ENCODE measurements around the gene TRIM42. TPM values are rescaled to one million over a fixed set of nuclear protein-coding genes. Genes with fewer than 3 reads are reported as not detected.

Gene TRIM42
- polyA plus RNA-seq, 1 donor (not counting 4 experiments of a cell fraction or from before 2014, with no cell fraction given), result not detected

DNA sequence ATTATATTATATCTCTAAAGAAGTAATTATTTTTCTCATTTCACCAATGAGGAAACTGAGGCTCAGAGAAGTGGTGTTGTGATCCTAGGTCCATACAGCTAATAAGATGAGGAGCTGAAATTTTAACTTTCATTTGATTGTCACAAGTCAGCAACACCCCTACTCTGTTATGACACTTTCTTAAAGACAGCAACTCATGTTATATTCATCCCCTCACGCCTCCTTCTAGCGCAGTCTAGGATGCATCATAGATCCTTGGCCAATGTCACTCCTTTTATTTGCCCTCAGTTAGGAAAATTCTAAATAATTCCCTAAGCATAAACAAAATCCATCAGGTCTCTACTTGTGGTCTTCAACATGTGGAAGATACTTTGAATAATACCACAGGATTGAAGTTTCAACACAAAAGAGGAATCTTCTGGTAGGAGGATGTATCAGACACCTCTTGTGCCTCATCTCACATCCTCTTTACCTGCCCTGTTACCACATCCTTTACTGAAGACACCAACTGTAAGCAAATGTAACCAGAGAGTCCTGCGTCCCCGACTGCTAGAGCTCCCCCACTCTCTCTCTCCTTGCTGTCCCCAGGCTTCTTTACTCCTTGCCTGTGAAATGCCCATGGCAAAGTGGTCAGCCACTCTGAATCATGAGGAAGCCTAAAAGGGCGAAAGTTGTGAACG is 53.7 kb downstream of the TRIM42 start:
- no peaks in the 10 kb centered on the region for H3K79me2 ChIP-seq (ENCODE audit: control insufficient read depth, insufficient read depth, low read length)
- FAIRE-seq (no peak), DNase-seq (ENCODE audit: low read depth, low spot score) (no peak)
- H2AFZ ChIP-seq (ENCODE audit: control insufficient read depth, low read length), result no peak overlapping the region
- TF ChIP-seq EZH2 (IDR thresholded peaks at IDR 0.05; ENCODE audit: low read length), result no peak
- TF ChIP-seq, protein P1, sequence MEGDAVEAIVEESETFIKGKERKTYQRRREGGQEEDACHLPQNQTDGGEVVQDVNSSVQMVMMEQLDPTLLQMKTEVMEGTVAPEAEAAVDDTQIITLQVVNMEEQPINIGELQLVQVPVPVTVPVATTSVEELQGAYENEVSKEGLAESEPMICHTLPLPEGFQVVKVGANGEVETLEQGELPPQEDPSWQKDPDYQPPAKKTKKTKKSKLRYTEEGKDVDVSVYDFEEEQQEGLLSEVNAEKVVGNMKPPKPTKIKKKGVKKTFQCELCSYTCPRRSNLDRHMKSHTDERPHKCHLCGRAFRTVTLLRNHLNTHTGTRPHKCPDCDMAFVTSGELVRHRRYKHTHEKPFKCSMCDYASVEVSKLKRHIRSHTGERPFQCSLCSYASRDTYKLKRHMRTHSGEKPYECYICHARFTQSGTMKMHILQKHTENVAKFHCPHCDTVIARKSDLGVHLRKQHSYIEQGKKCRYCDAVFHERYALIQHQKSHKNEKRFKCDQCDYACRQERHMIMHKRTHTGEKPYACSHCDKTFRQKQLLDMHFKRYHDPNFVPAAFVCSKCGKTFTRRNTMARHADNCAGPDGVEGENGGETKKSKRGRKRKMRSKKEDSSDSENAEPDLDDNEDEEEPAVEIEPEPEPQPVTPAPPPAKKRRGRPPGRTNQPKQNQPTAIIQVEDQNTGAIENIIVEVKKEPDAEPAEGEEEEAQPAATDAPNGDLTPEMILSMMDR (optimal IDR thresholded peaks at IDR 0.05 in 1 of 3, IDR thresholded peaks at IDR 0.05 in 1 of 3, conservative IDR thresholded peaks at IDR 0.05 in 1 of 3; ENCODE audit: extremely low read depth in 1 of 3, insufficient read depth in 2 of 3, low read length in 3 of 3), result no peak
- H3K9ac ChIP-seq (ENCODE audit: control insufficient read depth, extremely low read depth, insufficient read depth, low read length), result no peak overlapping the region
- no peaks in the 10 kb centered on the region for H3K36me3 ChIP-seq (ENCODE audit: control insufficient read depth in 2 of 2, extremely low read depth in 1 of 2, insufficient read depth in 2 of 2, low read length in 2 of 2)
- no peaks in the 10 kb centered on the region for H3K27me3 ChIP-seq (ENCODE audit: control insufficient read depth, extremely low read depth, insufficient read depth, low read length)
- H4K20me1 ChIP-seq (ENCODE audit: control insufficient read depth, extremely low read depth, insufficient read depth, low read length), result no peaks in the 10 kb centered on the region
- no peaks in the 10 kb centered on the region for H3K9me3 ChIP-seq (ENCODE audit: control insufficient read depth, low read depth, low read length)
- no peaks in the 10 kb centered on the region for H3K4me1 ChIP-seq (ENCODE audit: control insufficient read depth, extremely low read depth, insufficient read depth, low read length)
- H3K4me3 ChIP-seq (ENCODE audit: control insufficient read depth in 2 of 3, extremely low read depth in 1 of 3, insufficient read depth in 2 of 3, low read depth in 1 of 3, low read length in 3 of 3), result no peak overlapping the region
- dilution Hi-C loops (cut with MboI; ENCODE audit: extremely low pct_ligation_motif_present, low sequenced_read_pairs), result no loop called here
- no peak overlapping the region for H3K4me2 ChIP-seq (ENCODE audit: control insufficient read depth, extremely low read depth, insufficient read depth, low read depth, low read length)
- H3K9me1 ChIP-seq (ENCODE audit: control insufficient read depth, extremely low read depth, insufficient read depth, low read length), result no peaks in the 10 kb centered on the region
- H3K27ac ChIP-seq (ENCODE audit: control insufficient read depth, insufficient read depth, low read length), result no peak overlapping the region

DNA sequence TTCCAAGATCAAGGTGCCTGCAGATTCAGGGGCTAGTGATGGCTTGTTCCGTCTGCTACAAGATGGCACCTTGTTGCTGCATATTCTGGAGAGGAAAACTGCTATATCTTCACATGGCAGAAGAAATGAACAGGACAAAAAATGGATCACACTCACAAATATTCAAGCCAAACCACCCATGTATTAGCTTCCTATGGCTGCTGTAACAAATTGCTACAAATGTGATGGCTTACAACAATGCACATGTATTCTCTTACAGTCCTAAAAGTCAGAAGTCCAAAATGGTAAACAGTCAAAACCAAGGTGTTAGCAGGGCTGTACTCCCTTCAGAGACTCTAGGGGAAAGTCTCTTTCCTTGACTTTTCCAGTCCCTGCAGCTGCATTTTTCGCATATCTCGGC is 55.8 kb downstream of the TRIM42 start:
- Histone ChIP-seq H3K4me1 (ENCODE audit: control insufficient read depth, extremely low read depth, insufficient read depth, low read length) (no peaks in the 10 kb centered on the region), H3K4me2 (ENCODE audit: control insufficient read depth, extremely low read depth, insufficient read depth, low read depth, low read length) (no peak overlapping the region), H3K27me3 (ENCODE audit: control insufficient read depth, extremely low read depth, insufficient read depth, low read length) (no peaks in the 10 kb centered on the region), H3K4me3 (ENCODE audit: control insufficient read depth in 2 of 3, extremely low read depth in 1 of 3, insufficient read depth in 2 of 3, low read depth in 1 of 3, low read length in 3 of 3) (no peak overlapping the region), H3K79me2 (ENCODE audit: control insufficient read depth, insufficient read depth, low read length) (no peaks in the 10 kb centered on the region), H3K9ac (ENCODE audit: control insufficient read depth, extremely low read depth, insufficient read depth, low read length) (no peak overlapping the region), H3K27ac (ENCODE audit: control insufficient read depth, insufficient read depth, low read length) (no peak overlapping the region), H4K20me1 (ENCODE audit: control insufficient read depth, extremely low read depth, insufficient read depth, low read length) (no peaks in the 10 kb centered on the region), H3K9me1 (ENCODE audit: control insufficient read depth, extremely low read depth, insufficient read depth, low read length) (no peaks in the 10 kb centered on the region), H2AFZ (ENCODE audit: control insufficient read depth, low read length) (no peak overlapping the region), H3K36me3 (ENCODE audit: control insufficient read depth in 2 of 2, extremely low read depth in 1 of 2, insufficient read depth in 2 of 2, low read length in 2 of 2) (no peaks in the 10 kb centered on the region), H3K9me3 (ENCODE audit: control insufficient read depth, low read depth, low read length) (no peaks in the 10 kb centered on the region)
- TF ChIP-seq, protein P1 (optimal IDR thresholded peaks at IDR 0.05 in 1 of 3, IDR thresholded peaks at IDR 0.05 in 1 of 3, conservative IDR thresholded peaks at IDR 0.05 in 1 of 3; ENCODE audit: extremely low read depth in 1 of 3, insufficient read depth in 2 of 3, low read length in 3 of 3), result no peak
- TF ChIP-seq EZH2 (IDR thresholded peaks at IDR 0.05; ENCODE audit: low read length), result no peak
- DNase-seq (ENCODE audit: low read depth, low spot score) (no peak), FAIRE-seq (no peak)
- dilution Hi-C loops (cut with MboI; ENCODE audit: extremely low pct_ligation_motif_present, low sequenced_read_pairs), result no loop called here
